ENCODE measurements around the gene PUS10.

Gene PUS10

GRCh38 chr2:60954139-60954538 lies 63.9 kb downstream of the PUS10 start:
- no peak overlapping the region for H3K4me3 ChIP-seq (ENCODE audit: low read depth, low read length)
- DNase-seq (ENCODE audit: low read depth), result no peak
- TF ChIP-seq, protein P1, sequence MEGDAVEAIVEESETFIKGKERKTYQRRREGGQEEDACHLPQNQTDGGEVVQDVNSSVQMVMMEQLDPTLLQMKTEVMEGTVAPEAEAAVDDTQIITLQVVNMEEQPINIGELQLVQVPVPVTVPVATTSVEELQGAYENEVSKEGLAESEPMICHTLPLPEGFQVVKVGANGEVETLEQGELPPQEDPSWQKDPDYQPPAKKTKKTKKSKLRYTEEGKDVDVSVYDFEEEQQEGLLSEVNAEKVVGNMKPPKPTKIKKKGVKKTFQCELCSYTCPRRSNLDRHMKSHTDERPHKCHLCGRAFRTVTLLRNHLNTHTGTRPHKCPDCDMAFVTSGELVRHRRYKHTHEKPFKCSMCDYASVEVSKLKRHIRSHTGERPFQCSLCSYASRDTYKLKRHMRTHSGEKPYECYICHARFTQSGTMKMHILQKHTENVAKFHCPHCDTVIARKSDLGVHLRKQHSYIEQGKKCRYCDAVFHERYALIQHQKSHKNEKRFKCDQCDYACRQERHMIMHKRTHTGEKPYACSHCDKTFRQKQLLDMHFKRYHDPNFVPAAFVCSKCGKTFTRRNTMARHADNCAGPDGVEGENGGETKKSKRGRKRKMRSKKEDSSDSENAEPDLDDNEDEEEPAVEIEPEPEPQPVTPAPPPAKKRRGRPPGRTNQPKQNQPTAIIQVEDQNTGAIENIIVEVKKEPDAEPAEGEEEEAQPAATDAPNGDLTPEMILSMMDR (IDR thresholded peaks at IDR 0.05; ENCODE audit: insufficient read depth, low read depth, low read length, missing control alignments), result no peak

DNA sequence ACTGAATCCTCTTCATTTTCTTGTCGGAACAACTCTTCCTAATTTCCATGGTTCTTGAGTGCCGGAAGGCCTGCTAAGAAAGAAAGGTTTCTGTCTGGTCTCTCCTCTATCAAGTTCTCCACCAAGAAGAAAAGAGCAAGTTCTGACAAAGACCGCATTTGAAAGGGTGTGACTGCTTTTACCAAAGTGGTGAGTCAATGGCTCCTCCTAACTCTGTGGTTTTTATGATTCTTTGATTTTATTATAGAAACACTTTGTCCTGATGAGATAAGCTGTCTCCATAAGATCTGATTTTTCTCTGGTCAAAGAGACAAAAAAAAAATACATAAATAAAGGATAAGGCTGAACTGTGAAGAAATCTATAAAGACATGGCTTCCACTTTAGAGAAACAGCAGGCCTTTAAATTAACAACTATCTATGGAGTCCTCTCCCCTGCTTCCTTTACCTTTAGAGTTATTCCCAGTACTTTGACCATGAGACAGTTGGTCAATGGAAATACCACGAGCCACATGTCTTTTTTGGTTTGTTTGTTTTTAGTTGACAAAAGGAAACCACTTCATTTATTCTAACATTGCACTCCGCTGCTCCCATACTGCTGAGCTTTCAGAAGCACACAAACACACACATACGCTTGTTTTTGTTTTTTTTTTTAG lies 69.0 kb downstream of the PUS10 start:
- H3K4me3 ChIP-seq (ENCODE audit: low read depth, low read length), result no peak overlapping the region
- TF ChIP-seq, protein P1 (IDR thresholded peaks at IDR 0.05; ENCODE audit: insufficient read depth, low read depth, low read length, missing control alignments), result no peak
- DNase-seq (ENCODE audit: low read depth), result no peak

- H3K4me3 ChIP-seq (ENCODE audit: low read depth, low read length), result no peak overlapping the region
- DNase-seq (ENCODE audit: low read depth), result no peak
- TF ChIP-seq, protein P1 (IDR thresholded peaks at IDR 0.05; ENCODE audit: insufficient read depth, low read depth, low read length, missing control alignments), result no peak
Measured at GRCh38 chr2:60948161-60948560, 69.9 kb downstream of the PUS10 start.

- TF ChIP-seq, protein P1 (IDR thresholded peaks at IDR 0.05; ENCODE audit: insufficient read depth, low read depth, low read length, missing control alignments), result no peak
- DNase-seq (ENCODE audit: low read depth), result no peak
- H3K4me3 ChIP-seq (ENCODE audit: low read depth, low read length), result no peak overlapping the region
Measured at GRCh38 chr2:60947056-60947455, 71.0 kb downstream of the PUS10 start.

GRCh38 chr2:60945341-60945740 lies 72.7 kb downstream of the PUS10 start:
- no peak overlapping the region for H3K4me3 ChIP-seq (ENCODE audit: low read depth, low read length)
- TF ChIP-seq, protein P1 (IDR thresholded peaks at IDR 0.05; ENCODE audit: insufficient read depth, low read depth, low read length, missing control alignments), result no peak
- no peak for DNase-seq (ENCODE audit: low read depth)

GRCh38 chr2:60939622-60940021 lies 78.4 kb downstream of the PUS10 start:
- TF ChIP-seq, protein P1 (IDR thresholded peaks at IDR 0.05; ENCODE audit: insufficient read depth, low read depth, low read length, missing control alignments), result no peak
- no peak for DNase-seq (ENCODE audit: low read depth)

GRCh38 chr2:60938301-60938700 lies 79.8 kb downstream of the PUS10 start:
- TF ChIP-seq, protein P1 (IDR thresholded peaks at IDR 0.05; ENCODE audit: insufficient read depth, low read depth, low read length, missing control alignments), result no peak
- no peak for DNase-seq (ENCODE audit: low read depth)
- no peak overlapping the region for H3K4me3 ChIP-seq (ENCODE audit: low read depth, low read length)

More at GRCh38 chr2:60939622-60940021, 78.4 kb downstream of the PUS10 start:
- no peak overlapping the region for H3K4me3 ChIP-seq (ENCODE audit: low read depth, low read length)
